Measurements from ENCODE around the gene XYLT2. TPM values are rescaled to one million over a fixed set of nuclear protein-coding genes. Genes with fewer than 3 reads are reported as not detected.

The XYLT2 gene
- total and polyA plus RNA-seq, 4 experiments from 2014 or later, result 7.7 to 41.1 (median 29.2) TPM

DNA sequence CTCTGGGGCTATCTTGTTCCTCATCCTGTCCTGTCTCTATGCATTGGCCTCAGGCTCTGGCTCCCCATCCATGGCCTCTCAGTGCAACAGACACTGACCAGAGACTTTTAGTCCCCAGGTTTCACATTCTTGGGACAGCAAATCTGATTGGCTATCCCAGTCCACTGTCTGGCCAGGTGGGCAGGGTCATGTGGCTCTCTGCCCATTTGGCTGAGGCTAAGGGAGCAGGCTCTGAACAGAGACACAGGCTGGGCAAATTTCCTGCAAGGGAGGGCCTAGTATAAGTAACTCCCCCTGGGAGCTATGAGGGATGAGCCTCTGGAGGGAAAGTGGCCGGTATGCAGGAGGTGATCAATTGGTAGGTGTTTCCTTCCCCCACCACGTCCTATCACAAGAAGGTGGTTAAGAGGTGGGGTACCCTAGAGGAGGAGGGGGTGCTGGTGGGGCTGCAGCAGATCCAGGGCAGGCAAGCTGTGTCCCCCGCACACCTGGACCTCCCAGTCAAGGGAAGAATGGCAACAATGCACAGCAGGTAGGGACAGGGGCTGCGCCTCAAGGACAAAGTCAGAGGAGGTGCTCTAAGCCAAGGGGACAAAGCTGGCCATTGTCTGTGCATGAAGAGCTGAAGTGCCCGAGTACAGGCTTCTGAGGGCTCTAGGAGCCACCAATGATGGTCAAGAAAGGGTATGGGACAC is 13.2 kb downstream of the XYLT2 start:
- no peak for DNase-seq
- H3K4me1 ChIP-seq (ENCODE audit: insufficient read depth, low read length), result peaks cover 7% of the 10 kb centered on the region
- peaks cover 6 to 36% of the 10 kb centered on the region in 2 donors for H3K36me3 Mint-ChIP-seq

DNA sequence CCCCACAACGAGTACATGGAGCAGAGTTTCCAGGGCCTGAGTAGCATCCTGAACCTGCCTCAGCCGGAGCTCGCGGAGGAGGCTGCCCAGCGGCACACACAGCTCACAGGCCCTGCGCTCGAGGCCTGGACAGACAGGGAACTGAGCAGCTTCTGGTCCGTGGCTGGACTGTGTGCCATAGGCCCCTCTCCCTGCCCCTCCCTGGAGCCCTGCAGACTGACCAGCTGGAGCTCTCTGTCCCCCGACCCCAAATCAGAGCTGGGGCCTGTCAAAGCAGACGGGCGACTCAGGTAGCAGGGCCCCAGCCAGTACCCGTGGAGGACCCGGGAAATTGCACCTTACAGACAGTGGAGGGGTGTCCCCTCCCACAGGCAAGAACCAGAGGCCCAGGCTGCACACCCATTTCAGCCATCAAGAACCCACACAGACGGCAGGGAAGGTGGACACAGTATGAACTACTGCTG is 14.1 kb downstream of the XYLT2 start:
- no peak overlapping the region for H3K4me3 ChIP-seq (ENCODE audit: low read length in 2 of 2)
- peaks cover 31% of the 10 kb centered on the region for H3K36me3 ChIP-seq (ENCODE audit: insufficient read depth, low read length)
- Mint-ChIP-seq H3K9me3 (no peaks in the 10 kb centered on the region), H3K27ac (no peak overlapping the region), H3K36me3 (peaks cover 6 to 27% of the 10 kb centered on the region in 2 donors), H3K4me3 (no peak overlapping the region), H3K4me1 (peaks cover 8 to 10% (median 9%) of the 10 kb centered on the region in 4 donors), H3K27me3 (no peaks in the 10 kb centered on the region)
- intact Hi-C loops (cut with micrococcal nuclease), result no loop called here
- no peak for DNase-seq
- no peaks in the 10 kb centered on the region for H3K27me3 ChIP-seq (ENCODE audit: insufficient read depth, low read length)
- no peak overlapping the region for H3K27ac ChIP-seq (ENCODE audit: low read depth, low read length)
- ChIA-PET POLR2A (ENCODE audit: partially characterized antibody) (interaction anchor here (0.7 to 2.2 kb wide), 3 partner anchors 8 to 13 kb away, joined by 3 to 10 read pairs (median 6); no protein-coding TSS in a partner anchor), CTCF (ENCODE audit: partially characterized antibody) (interaction anchor here (1.1 to 3.4 kb wide), 5 partner anchors 8 to 37 kb away, joined by 3 to 35 read pairs (median 3); partner anchors contain the start of genes LRRC59 and XYLT2)
- peaks cover 7% of the 10 kb centered on the region for H3K4me1 ChIP-seq (ENCODE audit: insufficient read depth, low read length)
- H3K9me3 ChIP-seq (ENCODE audit: control insufficient read depth in 1 of 2, low read length in 2 of 2), result no peaks in the 10 kb centered on the region

More for the DNA sequence above, 13.2 kb downstream of the XYLT2 start:
- peaks cover 8 to 10% (median 9%) of the 10 kb centered on the region in 4 donors for H3K4me1 Mint-ChIP-seq
- no peak overlapping the region for H3K4me3 Mint-ChIP-seq
- Histone ChIP-seq H3K9me3 (ENCODE audit: control insufficient read depth in 1 of 2, low read length in 2 of 2) (no peaks in the 10 kb centered on the region), H3K27ac (ENCODE audit: low read depth, low read length) (no peak overlapping the region), H3K4me3 (ENCODE audit: low read length in 2 of 2) (no peak overlapping the region), H3K27me3 (ENCODE audit: insufficient read depth, low read length) (no peaks in the 10 kb centered on the region), H3K36me3 (ENCODE audit: insufficient read depth, low read length) (peaks cover 33% of the 10 kb centered on the region)
- POLR2A ChIA-PET (ENCODE audit: partially characterized antibody), result interaction anchor here (1.2 to 2.2 kb wide), 2 partner anchors 9 to 13 kb away, joined by 6 to 10 read pairs; no protein-coding TSS in a partner anchor
- intact Hi-C loops (cut with micrococcal nuclease), result no loop called here
- CTCF ChIA-PET (ENCODE audit: partially characterized antibody), result interaction anchor here (1.1 to 3.4 kb wide), 3 partner anchors 9 to 38 kb away, joined by 3 to 20 read pairs (median 3); partner anchors contain the start of gene LRRC59
- peak overlapping the region in 1 of 7 donors; percentile 4 for H3K27ac Mint-ChIP-seq
- no peaks in the 10 kb centered on the region for H3K27me3 Mint-ChIP-seq
- no peaks in the 10 kb centered on the region for H3K9me3 Mint-ChIP-seq

DNA sequence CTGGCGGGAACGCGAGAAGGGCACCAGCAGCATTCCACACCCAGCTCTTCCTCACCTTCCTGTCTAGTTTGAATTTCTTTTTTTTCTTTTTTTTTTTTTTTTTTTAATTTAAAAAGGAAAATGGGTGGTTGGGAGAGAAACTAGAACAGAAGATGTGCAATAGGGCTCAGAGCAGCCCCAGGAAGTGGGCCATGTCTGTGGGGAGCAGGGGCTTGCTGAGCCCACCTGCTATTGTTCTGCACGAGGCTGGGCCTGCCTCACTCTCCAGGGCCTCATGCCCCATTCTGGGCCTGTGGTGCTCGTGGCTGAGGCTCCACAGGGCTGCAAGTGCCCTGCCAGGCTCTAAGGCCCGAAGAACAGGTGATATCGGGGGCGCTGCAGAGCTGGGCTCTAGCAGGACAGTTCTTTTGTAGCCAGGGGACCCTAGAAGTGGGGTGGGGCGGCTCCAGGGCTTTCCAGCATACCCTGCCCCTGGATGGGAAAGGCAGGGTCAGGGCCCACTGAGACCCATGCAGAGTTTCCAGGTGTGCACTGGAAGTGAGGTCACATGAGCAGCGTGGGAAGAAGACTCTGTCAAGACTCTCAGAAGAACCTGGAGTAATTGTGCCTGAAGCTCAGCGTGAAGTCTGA is 14.7 kb downstream of the XYLT2 start:
- H3K4me1 Mint-ChIP-seq, result peaks cover 8 to 10% (median 9%) of the 10 kb centered on the region in 4 donors
- peak overlapping the region in 2 of 7 donors; percentile 57 to 59 for H3K27ac Mint-ChIP-seq
- H3K4me3 Mint-ChIP-seq, result no peak overlapping the region
- Histone ChIP-seq H3K4me3 (ENCODE audit: low read length in 2 of 2) (no peak overlapping the region), H3K27me3 (ENCODE audit: insufficient read depth, low read length) (no peaks in the 10 kb centered on the region), H3K4me1 (ENCODE audit: insufficient read depth, low read length) (peaks cover 7% of the 10 kb centered on the region), H3K36me3 (ENCODE audit: insufficient read depth, low read length) (peaks cover 26% of the 10 kb centered on the region), H3K9me3 (ENCODE audit: control insufficient read depth in 1 of 2, low read length in 2 of 2) (no peaks in the 10 kb centered on the region), H3K27ac (ENCODE audit: low read depth, low read length) (no peak overlapping the region)
- no peak for DNase-seq
- intact Hi-C loops (cut with micrococcal nuclease), result no loop called here
- no peaks in the 10 kb centered on the region for H3K9me3 Mint-ChIP-seq
- H3K27me3 Mint-ChIP-seq, result no peaks in the 10 kb centered on the region
- ChIA-PET CTCF (ENCODE audit: partially characterized antibody) (interaction anchor here (1.0 to 3.4 kb wide), 12 partner anchors 8 to 119 kb away, joined by 3 to 77 read pairs (median 11); partner anchors contain the start of genes EME1, LRRC59, MRPL27 and RSAD1), POLR2A (ENCODE audit: partially characterized antibody) (interaction anchor here (0.7 to 2.7 kb wide), 5 partner anchors 11 to 37 kb away, joined by 3 to 25 read pairs (median 16); partner anchors contain the start of genes LRRC59 and XYLT2)
- peaks cover 6 to 30% of the 10 kb centered on the region in 2 donors for H3K36me3 Mint-ChIP-seq

DNA sequence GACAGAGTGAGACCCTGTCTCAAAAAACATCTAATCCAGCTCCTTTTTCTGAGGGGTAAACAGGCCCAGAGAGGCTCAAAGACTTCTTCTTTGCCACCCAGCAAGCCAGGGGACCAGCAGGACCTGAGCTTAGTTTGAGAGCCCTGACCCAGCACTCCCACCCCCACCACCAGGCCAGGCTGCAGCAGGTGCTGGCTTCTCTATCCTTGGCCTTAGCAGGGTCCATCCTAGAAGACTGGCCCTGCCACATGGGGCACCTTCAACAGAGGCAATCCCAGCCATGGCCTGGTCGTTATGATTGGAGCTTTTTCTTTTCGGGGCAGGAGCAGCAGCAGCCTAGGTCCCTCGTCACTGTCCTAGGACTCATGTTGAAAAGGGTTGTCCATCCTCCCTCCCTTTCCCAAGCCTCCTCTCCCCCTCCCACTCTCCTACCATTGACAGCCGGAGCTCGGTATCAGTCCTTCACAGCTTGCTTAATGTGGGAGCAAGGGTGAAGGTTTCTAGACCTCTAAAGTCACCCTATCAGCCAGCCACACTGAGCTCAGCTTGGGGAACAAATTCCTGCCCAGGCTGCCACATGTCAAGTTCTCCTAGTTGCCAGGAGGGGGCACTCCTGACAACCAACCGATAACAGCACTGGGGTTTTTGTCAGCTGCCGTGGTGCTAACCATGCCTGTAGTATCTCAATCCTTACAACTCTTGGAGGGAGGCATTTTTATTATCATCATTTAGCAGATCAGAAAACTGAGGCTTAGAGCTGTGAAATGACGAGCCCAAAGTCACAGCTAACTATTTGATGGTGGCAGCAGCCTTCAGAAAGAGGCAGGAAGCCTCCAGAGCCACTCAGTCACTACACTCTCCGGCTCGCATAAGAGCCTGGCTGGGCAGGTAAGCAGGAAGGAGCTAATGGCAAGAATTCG is 15.9 kb downstream of the XYLT2 start:
- H3K27ac ChIP-seq (ENCODE audit: low read depth, low read length), result peak overlapping the region; percentile 9
- Mint-ChIP-seq H3K36me3 (peaks cover 6 to 31% of the 10 kb centered on the region in 2 donors), H3K9me3 (no peaks in the 10 kb centered on the region), H3K4me3 (peak overlapping the region in 7 of 8 donors; percentile 2 to 77 (median 57)), H3K4me1 (peaks cover 8 to 10% (median 9%) of the 10 kb centered on the region in 4 donors), H3K27me3 (no peaks in the 10 kb centered on the region), H3K27ac (peak overlapping the region; percentile 73 to 91 (median 87))
- peaks cover 26% of the 10 kb centered on the region for H3K36me3 ChIP-seq (ENCODE audit: insufficient read depth, low read length)
- H3K9me3 ChIP-seq (ENCODE audit: control insufficient read depth in 1 of 2, low read length in 2 of 2), result no peaks in the 10 kb centered on the region
- peak; percentile 55 to 69 (median 62) for DNase-seq
- intact Hi-C loops (cut with micrococcal nuclease), result loop anchor here (1.0 to 2.0 kb wide), 4 partner anchors 11 to 139 kb away; partner anchors contain the start of genes EME1, LRRC59, MRPL27 and RSAD1
- H3K27me3 ChIP-seq (ENCODE audit: insufficient read depth, low read length), result no peaks in the 10 kb centered on the region
- H3K4me3 ChIP-seq (ENCODE audit: low read length in 2 of 2), result no peak overlapping the region
- peaks cover 7% of the 10 kb centered on the region for H3K4me1 ChIP-seq (ENCODE audit: insufficient read depth, low read length)
- ChIA-PET CTCF (ENCODE audit: partially characterized antibody) (interaction anchor here (0.7 to 3.1 kb wide), 33 partner anchors 10 to 223 kb away, joined by 3 to 77 read pairs (median 4); partner anchors contain the start of genes EME1, LRRC59, MRPL27 and RSAD1), POLR2A (ENCODE audit: partially characterized antibody) (interaction anchor here (0.6 to 2.7 kb wide), 8 partner anchors 9 to 118 kb away, joined by 3 to 25 read pairs (median 8); partner anchors contain the start of genes EME1, LRRC59, MRPL27 and XYLT2)

DNA sequence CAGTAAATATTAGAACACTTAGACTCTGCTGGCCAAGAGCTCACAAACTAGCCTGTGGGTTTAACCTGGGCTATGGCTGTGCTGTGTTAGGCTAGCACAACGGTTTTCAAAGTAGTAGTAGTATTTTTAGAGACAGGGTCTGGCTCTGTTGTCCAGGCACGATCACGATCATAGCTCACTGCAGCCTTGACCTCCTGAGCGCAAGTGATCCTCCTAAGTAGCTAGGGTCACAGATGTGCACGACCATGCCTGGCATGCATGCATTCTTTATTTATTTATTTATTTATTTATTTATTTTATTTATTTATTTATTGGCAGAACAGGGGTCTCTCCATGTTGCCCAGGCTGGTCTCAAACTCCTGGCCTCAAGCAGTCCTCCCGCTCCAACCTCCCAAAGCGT is 16.7 kb downstream of the XYLT2 start:
- Mint-ChIP-seq H3K9me3 (no peaks in the 10 kb centered on the region), H3K27me3 (no peaks in the 10 kb centered on the region), H3K27ac (peak overlapping the region in 4 of 7 donors; percentile 68 to 91 (median 76)), H3K4me1 (peaks cover 8 to 10% (median 9%) of the 10 kb centered on the region in 4 donors), H3K36me3 (peaks cover 9 to 35% of the 10 kb centered on the region in 2 donors), H3K4me3 (no peak overlapping the region)
- Histone ChIP-seq H3K27me3 (ENCODE audit: insufficient read depth, low read length) (no peaks in the 10 kb centered on the region), H3K36me3 (ENCODE audit: insufficient read depth, low read length) (peaks cover 32% of the 10 kb centered on the region), H3K4me3 (ENCODE audit: low read length in 2 of 2) (no peak overlapping the region), H3K4me1 (ENCODE audit: insufficient read depth, low read length) (peaks cover 7% of the 10 kb centered on the region), H3K27ac (ENCODE audit: low read depth, low read length) (no peak overlapping the region), H3K9me3 (ENCODE audit: control insufficient read depth in 1 of 2, low read length in 2 of 2) (no peaks in the 10 kb centered on the region)
- intact Hi-C loops (cut with micrococcal nuclease), result loop anchor here (1.0 to 2.0 kb wide), 4 partner anchors 11 to 139 kb away; partner anchors contain the start of genes EME1, LRRC59, MRPL27 and RSAD1
- no peak for DNase-seq
- ChIA-PET CTCF (ENCODE audit: partially characterized antibody) (interaction anchor here (0.7 to 3.1 kb wide), 29 partner anchors 10 to 224 kb away, joined by 3 to 77 read pairs (median 6); partner anchors contain the start of genes EME1, LRRC59, MRPL27 and RSAD1), POLR2A (ENCODE audit: partially characterized antibody) (interaction anchor here (0.9 to 2.7 kb wide), 7 partner anchors 8 to 117 kb away, joined by 3 to 25 read pairs (median 10); partner anchors contain the start of genes EME1, LRRC59, MRPL27 and XYLT2)

All from CD4-positive, alpha-beta memory T cell (primary cell).